DMS79 treated with DMSO at 0.1 percent for 48 hours (cell line): Measurements from ENCODE around the gene CSE1L.
A peak's percentile ranks its signal among the peaks of the same experiment; 100 is the strongest.
"Not testable (repeated sequence)": the region's sequence is repeated elsewhere in the genome, so short reads cannot be mapped to it uniquely, and the experiment has no call there.

Experiments
- DNase-seq: peaks from one replicate; lab custom pipeline; 2025; lab: John Stamatoyannopoulos, UW

The CSE1L gene

DNA sequence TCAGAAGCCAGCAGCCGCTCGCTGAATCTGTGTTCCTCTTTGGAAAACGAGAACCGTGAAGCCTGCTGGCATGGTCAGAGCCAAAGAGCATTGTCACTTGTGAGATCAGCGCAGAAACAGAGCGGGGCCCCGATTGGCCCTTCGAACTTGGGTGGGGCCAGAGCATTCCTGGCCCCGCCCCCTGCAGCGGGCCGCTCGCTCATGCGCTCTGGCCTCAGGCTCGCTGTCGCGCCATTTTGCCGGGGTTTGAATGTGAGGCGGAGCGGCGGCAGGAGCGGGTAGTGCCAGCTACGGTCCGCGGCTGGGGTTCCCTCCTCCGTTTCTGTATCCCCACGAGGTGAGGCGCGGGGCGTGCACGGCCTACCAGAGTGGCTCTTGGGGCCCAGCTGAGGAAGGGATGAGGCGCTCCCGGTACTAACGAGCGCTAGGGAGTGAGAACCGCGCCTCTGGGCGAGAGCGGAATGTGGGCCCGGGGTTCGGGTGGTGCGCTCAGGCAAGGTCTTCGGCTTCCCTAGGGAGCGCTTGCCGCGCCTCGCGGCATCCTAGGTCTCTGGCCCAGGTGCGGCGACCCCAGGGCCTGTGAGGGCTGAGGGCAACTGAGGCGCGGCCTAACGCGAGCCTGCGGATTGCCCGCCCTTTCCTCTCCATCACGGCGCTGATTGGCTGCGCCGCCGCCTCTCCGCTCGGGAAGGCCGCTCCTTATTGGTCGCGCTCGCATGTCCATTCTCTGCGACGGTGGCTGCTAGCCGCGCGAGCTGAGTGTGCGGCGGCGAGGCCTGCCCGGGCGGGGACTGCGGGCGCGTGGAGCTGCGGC is at the start of gene CSE1L:
TSS of gene CSE1L (plus strand) at position 226 of the 814 bp plus-strand sequence. CDS start 12,152 bp downstream, outside the sequence.
- DNase-seq: peak; percentile 96

- DNase-seq: no peak
Observed at GRCh38 chr20:48999890-49000870, 45.9 kb upstream of the CSE1L start.

DNA sequence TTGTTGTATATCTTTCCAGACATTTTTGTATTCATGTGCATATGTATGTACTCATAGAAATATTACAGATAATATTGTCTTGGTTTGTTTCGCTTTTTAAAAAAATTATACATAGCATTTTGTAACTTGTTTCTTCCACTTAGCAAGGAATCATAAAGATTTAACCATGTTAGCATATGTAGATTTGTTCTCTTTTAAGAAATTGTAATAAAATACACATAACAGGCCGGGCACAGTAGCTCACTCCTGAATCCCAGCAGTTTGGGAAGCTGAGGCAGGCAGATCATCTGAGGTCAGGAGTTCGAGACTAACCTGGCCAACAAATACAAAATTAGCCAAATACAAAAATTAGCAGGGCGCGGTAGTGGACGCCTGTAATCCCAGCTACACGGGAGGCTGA is 44.4 kb upstream of the CSE1L start:
- DNase-seq: no peak

DNA sequence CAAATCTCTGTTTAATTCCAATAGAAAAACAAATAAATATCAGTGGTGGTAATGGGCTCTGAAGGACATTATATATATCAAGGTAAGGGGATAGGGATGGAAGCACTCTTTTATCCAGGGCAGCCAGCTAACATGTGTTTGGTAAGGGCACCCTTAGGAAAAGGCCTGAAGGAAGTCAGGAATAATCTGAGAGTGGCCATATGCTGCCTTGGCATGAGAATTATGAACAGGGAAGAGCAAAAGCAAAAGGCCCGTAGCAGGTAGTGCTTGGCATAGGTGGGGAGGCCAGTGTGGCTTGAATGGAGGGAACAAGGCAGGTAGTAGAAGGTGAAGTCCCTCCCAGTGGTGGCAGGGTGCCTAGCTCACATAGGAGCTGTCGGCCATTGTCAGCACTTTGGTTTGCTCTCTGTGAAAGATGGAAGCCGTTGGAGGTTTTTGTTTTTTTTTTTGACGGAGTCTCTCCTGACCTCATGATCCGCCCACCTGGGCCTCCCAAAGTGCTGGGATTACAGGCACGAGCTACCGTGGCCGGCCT is 39.6 kb upstream of the CSE1L start:
- DNase-seq: no peak

DNA sequence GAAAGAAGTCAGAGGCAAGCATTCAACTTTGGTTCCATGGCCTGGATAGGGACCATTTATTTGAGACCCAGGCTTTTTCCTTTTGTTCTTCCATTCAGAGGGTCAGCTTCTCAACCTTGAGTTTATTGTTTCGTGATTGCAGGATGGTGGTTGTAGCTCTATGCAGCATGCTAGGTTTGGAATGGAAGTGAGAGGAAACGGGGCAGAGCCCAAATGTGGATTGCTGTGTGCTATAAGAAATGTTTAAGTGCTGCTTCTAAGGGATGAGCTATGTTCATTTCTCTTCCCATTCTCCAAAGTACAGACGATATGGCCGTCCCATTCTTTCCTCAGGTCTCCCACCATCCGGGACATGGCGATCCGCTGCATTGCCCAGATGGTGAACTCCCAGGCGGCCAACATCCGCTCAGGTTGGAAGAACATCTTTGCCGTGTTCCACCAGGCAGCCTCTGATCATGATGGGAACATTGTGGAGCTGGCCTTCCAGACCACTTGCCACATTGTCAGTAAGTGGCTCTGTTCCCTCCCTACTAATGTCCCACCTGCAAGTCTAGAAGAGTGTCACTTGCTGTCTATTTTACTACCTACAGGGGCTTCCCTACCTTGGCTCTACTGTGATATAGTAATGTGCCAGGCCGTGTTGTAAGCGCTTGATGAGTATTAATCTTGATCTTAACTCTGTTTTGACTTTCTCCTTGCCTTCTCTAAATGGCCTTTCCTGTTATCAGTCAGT is 36.0 kb upstream of the CSE1L start:
- no peak for DNase-seq

DNA sequence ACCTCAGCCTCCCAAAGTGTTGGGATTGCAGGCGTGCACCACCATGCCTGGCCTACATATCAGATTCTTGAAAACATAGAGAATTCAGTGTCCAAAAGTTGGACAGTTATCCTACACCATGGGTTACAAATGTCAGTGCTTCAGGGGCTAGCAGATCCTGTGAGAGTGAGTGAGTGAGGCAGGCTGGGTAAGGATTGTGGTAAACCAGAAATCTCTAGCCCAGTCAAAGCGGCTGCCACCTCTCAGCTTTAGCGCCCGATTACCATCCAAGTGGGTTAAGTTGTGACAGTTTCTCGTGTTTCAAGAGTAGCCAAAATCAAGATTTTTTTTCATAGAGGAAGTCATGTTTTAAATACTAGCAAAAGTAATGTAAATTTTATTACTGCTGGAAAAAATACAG is 21.9 kb upstream of the CSE1L start:
- DNase-seq: no peak

DNA sequence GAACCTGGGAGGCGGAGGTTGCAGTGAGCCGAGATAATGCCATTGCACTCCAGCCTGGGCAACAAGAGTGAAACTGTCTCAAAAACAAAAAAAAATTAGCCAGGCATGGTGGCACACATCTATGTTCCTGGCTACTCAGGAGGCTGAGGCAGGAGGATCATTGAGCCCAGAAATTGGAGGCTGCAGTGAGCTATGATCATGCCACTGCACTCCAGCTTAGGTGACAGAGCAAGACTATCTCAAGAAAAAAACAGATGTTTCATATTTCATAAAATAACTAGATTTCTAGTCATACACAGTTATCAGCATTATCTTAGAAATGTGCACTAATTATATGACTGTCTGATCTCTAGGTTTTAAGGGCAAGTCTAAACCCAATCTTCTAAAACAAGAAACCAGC is 17.9 kb upstream of the CSE1L start:
- not testable (repeated sequence) for DNase-seq

GRCh38 chr20:49028684-49029083 is 17.4 kb upstream of the CSE1L start:
- DNase-seq: no peak

DNA sequence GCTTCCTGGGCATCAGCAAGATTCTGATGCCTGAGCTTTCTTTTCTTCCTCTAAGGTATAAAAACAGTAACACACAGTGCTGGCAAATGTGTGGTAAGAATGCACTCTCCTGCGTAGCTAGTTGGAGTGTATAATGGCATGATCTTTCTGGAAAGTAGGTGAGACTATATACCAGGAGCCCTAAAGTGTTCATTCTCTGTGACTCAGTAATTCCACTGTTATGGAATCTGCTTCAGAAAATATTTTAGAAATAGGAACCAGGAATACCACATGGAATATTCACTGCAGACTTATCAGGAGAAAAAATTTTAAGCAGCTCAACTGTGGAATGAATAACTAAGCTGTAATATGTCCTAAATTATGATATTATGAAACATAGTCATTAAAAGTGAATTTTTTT is 16.9 kb upstream of the CSE1L start:
- DNase-seq: no peak

GRCh38 chr20:49030954-49031619 is 15.0 kb upstream of the CSE1L start:
- no peak for DNase-seq

DNA sequence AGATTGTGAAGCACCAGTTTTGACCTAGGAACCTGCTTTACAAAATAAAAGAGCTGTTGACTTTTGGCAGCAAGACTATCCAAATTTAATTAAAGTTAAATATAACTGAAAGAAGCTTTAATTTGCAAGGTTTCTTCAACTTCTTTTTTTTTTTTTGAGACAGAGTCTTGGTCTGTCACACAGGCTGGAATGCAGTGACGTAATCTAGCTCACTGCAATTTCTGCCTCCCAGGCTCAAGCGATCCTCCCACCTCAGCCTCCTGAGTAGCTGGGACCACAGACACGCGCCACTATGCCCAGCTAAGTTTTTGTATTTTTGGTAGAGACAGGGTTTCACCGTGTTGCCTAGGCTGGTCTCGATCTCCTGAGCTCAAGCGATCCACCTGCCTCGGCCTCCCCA is 13.7 kb upstream of the CSE1L start:
- no peak for DNase-seq

DNA sequence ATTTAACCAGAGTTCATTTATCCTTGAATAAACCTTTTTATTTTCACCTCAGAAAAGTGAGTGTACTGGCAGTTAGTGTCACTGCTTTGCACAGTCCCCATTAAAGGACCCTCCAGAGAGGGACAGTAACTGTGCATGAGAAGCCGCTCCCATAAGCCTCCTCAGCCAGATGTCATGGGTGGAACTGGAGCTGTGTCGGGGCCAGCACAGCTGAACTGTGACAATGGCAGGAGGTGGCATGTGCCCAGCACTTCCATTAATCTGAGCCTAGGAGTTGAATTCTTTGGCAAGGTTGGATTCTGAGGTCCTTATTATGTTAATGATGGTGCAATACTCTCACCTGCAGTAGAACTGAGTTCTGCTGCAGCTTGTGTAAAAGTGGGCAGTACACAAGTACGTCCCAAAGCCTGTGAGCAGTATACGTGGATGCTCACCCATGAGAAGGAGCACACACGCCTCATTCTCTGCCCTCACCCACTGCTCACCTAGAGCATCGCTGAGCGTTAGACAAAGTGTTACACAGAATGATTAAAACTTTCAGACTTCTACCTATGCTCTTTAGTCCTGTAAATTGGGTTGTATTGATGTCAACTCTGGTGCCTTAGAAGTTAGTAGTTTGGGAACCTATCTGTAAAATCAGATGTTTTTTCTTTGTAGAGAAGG is 11.9 kb upstream of the CSE1L start:
- no peak for DNase-seq

DNA sequence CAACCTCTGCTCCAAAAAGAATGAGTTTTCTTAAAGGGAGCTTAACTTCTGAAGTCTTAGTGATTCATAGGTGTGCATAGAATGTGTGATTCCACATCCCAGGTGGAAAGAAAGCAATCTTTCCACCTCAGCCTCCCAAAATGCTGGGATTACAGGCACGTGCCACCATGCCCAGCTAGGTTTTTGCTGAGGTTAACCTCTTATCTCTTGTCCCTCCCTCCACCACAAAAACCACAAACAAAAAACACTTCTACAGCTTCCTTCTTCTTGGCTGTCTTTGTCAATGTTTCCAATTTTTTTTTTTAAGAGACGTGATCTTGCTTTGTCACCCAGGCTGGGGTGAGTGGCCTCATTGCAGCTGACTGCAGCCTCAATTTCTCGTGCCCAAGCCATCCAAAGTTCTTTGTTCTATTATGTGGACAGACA is 8.1 kb upstream of the CSE1L start:
- DNase-seq: peak; percentile 29

- DNase-seq: no peak
Observed at GRCh38 chr20:49039854-49040253, 6.3 kb upstream of the CSE1L start.

DNA sequence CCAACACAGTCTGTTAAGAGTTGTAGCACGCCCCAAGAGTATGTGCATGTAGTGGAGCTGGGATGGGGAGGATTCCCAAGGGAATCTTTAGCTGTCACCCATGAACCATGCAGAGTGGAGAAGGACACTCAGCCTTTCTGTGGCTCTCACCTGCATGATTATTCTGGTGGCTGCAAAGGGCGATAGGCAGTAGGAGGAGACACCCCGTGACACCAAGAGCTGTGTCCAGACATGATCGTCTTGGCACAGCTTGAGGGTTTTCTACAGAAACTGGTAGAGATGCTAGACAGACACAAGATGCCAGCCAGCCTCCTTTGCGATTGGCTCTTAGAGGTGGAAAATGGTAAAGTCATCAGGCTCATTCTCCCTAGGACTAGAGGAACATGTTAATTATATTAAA is 3.1 kb upstream of the CSE1L start:
- peak; percentile 94 for DNase-seq

DNA sequence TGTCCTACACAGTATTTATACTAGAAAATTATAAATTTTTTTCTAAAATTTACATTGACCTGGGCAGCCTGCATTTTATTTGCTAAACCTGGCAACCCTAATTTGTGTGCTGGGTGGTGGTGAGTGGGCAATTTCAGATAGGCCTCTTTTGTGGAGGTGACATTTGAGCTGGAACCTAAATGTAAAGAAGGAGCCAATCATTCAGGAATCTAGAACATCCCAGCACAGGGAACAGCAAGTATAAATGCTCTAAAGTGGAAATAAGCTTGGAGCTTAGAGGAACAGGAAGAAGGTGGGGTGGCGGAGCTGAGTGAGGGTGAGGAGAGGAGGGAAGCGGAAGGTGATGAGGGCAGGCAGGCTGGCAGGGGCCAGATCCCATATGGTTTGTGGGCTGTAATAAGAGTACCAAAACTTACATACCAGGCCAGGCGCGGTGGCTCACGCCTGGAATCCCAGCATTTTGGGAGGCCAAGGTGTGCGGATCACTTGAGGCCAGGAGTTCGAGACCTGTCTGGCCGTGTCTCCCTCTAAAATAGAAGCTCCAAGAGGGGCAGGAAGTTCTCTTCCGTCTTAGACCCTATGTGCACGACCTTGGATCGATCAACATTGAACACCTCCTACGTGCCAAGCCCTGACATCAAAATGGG is 549 bp upstream of the CSE1L start:
- DNase-seq: no peak

GRCh38 chr20:49052334-49052733 is 6.2 kb downstream of the CSE1L start:
- no peak for DNase-seq

- DNase-seq: no peak
Observed at GRCh38 chr20:49054056-49054643, 8.0 kb downstream of the CSE1L start.

GRCh38 chr20:49063279-49063678 is 17.2 kb downstream of the CSE1L start:
- no peak for DNase-seq

GRCh38 chr20:49074521-49074920 is 28.4 kb downstream of the CSE1L start:
- no peak for DNase-seq
